ENCODE results near the gene YARS2. TPM values are rescaled to one million over a fixed set of nuclear protein-coding genes. Genes with fewer than 3 reads are reported as not detected.

The YARS2 gene
- total and polyA plus RNA-seq, 2 experiments from 2014 or later = 73.0 to 76.7 TPM

DNA sequence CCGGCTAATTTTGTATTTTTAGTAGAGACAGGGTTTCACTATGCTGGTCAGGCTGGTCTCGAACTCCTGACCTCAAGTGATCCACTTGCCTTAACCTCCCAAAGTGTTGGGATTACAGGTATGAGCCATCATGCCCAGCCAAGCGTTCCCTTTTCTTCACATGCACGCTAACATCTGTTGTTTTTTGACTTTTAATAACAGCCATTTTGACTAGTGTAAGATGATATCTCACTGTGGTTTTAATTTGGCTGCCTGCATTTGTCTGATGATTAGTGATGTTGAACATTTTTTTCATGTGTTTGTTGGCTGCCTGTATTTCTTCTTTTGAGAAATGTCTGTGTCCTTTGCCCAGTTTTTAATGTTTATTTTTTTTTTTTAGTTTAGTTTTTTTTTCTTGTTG, 10.2 kb upstream of the YARS2 start:
- H3K4me1 ChIP-seq (ENCODE audit: insufficient read depth) = no peaks in the 10 kb centered on the region
- no peak for DNase-seq (ENCODE audit: low spot score)
- H3K36me3 ChIP-seq (ENCODE audit: insufficient read depth) = no peaks in the 10 kb centered on the region
- no peaks in the 10 kb centered on the region for H3K27me3 Mint-ChIP-seq (ENCODE audit: insufficient read depth, low read depth, poor library complexity)
- TF ChIP-seq NANOG (IDR thresholded peaks at IDR 0.05; ENCODE audit: borderline replicate concordance) = no peak
- TF ChIP-seq, protein P1, sequence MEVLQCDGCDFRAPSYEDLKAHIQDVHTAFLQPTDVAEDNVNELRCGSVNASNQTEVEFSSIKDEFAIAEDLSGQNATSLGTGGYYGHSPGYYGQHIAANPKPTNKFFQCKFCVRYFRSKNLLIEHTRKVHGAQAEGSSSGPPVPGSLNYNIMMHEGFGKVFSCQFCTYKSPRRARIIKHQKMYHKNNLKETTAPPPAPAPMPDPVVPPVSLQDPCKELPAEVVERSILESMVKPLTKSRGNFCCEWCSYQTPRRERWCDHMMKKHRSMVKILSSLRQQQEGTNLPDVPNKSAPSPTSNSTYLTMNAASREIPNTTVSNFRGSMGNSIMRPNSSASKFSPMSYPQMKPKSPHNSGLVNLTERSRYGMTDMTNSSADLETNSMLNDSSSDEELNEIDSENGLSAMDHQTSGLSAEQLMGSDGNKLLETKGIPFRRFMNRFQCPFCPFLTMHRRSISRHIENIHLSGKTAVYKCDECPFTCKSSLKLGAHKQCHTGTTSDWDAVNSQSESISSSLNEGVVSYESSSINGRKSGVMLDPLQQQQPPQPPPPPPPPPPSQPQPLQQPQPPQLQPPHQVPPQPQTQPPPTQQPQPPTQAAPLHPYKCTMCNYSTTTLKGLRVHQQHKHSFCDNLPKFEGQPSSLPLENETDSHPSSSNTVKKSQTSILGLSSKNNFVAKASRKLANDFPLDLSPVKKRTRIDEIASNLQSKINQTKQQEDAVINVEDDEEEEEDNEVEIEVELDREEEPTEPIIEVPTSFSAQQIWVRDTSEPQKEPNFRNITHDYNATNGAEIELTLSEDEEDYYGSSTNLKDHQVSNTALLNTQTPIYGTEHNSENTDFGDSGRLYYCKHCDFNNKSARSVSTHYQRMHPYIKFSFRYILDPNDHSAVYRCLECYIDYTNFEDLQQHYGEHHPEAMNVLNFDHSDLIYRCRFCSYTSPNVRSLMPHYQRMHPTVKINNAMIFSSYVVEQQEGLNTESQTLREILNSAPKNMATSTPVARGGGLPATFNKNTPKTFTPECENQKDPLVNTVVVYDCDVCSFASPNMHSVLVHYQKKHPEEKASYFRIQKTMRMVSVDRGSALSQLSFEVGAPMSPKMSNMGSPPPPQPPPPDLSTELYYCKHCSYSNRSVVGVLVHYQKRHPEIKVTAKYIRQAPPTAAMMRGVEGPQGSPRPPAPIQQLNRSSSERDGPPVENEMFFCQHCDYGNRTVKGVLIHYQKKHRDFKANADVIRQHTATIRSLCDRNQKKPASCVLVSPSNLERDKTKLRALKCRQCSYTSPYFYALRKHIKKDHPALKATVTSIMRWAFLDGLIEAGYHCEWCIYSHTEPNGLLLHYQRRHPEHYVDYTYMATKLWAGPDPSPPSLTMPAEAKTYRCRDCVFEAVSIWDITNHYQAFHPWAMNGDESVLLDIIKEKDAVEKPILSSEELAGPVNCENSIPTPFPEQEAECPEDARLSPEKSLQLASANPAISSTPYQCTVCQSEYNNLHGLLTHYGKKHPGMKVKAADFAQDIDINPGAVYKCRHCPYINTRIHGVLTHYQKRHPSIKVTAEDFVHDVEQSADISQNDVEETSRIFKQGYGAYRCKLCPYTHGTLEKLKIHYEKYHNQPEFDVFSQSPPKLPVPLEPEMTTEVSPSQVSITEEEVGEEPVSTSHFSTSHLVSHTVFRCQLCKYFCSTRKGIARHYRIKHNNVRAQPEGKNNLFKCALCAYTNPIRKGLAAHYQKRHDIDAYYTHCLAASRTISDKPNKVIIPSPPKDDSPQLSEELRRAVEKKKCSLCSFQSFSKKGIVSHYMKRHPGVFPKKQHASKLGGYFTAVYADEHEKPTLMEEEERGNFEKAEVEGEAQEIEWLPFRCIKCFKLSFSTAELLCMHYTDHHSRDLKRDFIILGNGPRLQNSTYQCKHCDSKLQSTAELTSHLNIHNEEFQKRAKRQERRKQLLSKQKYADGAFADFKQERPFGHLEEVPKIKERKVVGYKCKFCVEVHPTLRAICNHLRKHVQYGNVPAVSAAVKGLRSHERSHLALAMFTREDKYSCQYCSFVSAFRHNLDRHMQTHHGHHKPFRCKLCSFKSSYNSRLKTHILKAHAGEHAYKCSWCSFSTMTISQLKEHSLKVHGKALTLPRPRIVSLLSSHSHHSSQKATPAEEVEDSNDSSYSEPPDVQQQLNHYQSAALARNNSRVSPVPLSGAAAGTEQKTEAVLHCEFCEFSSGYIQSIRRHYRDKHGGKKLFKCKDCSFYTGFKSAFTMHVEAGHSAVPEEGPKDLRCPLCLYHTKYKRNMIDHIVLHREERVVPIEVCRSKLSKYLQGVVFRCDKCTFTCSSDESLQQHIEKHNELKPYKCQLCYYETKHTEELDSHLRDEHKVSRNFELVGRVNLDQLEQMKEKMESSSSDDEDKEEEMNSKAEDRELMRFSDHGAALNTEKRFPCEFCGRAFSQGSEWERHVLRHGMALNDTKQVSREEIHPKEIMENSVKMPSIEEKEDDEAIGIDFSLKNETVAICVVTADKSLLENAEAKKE (CRISPR knock-in tag; IDR thresholded peaks at IDR 0.05) = no peak
- no peak for TF ChIP-seq STAT1 (IDR thresholded peaks at IDR 0.05; ENCODE audit: unreplicated experiment)
- TF ChIP-seq ZNF331 (CRISPR knock-in tag; IDR thresholded peaks at IDR 0.05; ENCODE audit: low read depth) = no peak
- TF ChIP-seq EZH2 (IDR thresholded peaks at IDR 0.05; ENCODE audit: low read depth, unreplicated experiment) = no peak
- no peak for TF ChIP-seq ZNF114 (CRISPR knock-in tag; IDR thresholded peaks at IDR 0.05)
- no peak for TF ChIP-seq EZH2phosphoT487 (IDR thresholded peaks at IDR 0.05; ENCODE audit: unreplicated experiment)
- no peak for TF ChIP-seq POLR2AphosphoS5 (IDR thresholded peaks at IDR 0.05; ENCODE audit: low read depth)
- TF ChIP-seq, protein P2, sequence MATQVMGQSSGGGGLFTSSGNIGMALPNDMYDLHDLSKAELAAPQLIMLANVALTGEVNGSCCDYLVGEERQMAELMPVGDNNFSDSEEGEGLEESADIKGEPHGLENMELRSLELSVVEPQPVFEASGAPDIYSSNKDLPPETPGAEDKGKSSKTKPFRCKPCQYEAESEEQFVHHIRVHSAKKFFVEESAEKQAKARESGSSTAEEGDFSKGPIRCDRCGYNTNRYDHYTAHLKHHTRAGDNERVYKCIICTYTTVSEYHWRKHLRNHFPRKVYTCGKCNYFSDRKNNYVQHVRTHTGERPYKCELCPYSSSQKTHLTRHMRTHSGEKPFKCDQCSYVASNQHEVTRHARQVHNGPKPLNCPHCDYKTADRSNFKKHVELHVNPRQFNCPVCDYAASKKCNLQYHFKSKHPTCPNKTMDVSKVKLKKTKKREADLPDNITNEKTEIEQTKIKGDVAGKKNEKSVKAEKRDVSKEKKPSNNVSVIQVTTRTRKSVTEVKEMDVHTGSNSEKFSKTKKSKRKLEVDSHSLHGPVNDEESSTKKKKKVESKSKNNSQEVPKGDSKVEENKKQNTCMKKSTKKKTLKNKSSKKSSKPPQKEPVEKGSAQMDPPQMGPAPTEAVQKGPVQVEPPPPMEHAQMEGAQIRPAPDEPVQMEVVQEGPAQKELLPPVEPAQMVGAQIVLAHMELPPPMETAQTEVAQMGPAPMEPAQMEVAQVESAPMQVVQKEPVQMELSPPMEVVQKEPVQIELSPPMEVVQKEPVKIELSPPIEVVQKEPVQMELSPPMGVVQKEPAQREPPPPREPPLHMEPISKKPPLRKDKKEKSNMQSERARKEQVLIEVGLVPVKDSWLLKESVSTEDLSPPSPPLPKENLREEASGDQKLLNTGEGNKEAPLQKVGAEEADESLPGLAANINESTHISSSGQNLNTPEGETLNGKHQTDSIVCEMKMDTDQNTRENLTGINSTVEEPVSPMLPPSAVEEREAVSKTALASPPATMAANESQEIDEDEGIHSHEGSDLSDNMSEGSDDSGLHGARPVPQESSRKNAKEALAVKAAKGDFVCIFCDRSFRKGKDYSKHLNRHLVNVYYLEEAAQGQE (IDR thresholded peaks at IDR 0.05; ENCODE audit: unreplicated experiment) = no peak
- TF ChIP-seq, protein P3, sequence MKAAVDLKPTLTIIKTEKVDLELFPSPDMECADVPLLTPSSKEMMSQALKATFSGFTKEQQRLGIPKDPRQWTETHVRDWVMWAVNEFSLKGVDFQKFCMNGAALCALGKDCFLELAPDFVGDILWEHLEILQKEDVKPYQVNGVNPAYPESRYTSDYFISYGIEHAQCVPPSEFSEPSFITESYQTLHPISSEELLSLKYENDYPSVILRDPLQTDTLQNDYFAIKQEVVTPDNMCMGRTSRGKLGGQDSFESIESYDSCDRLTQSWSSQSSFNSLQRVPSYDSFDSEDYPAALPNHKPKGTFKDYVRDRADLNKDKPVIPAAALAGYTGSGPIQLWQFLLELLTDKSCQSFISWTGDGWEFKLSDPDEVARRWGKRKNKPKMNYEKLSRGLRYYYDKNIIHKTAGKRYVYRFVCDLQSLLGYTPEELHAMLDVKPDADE (IDR thresholded peaks at IDR 0.05) = no peak
- no peak for TF ChIP-seq JUNB (IDR thresholded peaks at IDR 0.05; ENCODE audit: unreplicated experiment)
- TF ChIP-seq, protein P4, sequence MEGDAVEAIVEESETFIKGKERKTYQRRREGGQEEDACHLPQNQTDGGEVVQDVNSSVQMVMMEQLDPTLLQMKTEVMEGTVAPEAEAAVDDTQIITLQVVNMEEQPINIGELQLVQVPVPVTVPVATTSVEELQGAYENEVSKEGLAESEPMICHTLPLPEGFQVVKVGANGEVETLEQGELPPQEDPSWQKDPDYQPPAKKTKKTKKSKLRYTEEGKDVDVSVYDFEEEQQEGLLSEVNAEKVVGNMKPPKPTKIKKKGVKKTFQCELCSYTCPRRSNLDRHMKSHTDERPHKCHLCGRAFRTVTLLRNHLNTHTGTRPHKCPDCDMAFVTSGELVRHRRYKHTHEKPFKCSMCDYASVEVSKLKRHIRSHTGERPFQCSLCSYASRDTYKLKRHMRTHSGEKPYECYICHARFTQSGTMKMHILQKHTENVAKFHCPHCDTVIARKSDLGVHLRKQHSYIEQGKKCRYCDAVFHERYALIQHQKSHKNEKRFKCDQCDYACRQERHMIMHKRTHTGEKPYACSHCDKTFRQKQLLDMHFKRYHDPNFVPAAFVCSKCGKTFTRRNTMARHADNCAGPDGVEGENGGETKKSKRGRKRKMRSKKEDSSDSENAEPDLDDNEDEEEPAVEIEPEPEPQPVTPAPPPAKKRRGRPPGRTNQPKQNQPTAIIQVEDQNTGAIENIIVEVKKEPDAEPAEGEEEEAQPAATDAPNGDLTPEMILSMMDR (conservative IDR thresholded peaks at IDR 0.05; ENCODE audit: low read depth in 2 of 2) = no peak
- H2AFZ ChIP-seq = no peak overlapping the region
- H3K9me2 ChIP-seq (ENCODE audit: insufficient read depth) = no peaks in the 10 kb centered on the region
- H3K27me3 ChIP-seq (ENCODE audit: insufficient read depth) = no peaks in the 10 kb centered on the region
- H3K4me3 ChIP-seq = no peak overlapping the region
- no peaks in the 10 kb centered on the region for H3K36me3 Mint-ChIP-seq (ENCODE audit: low read depth)
- H3K4me1 Mint-ChIP-seq = peaks cover 7% of the 10 kb centered on the region
- H3K9me3 Mint-ChIP-seq = no peaks in the 10 kb centered on the region
- H3K4me2 ChIP-seq = no peak overlapping the region
- no peaks in the 10 kb centered on the region for H4K20me1 ChIP-seq (replicated peaks; ENCODE audit: insufficient read depth)
- H3K4me3 Mint-ChIP-seq = no peak overlapping the region
- no peak for ATAC-seq
- no peak overlapping the region for H3K27ac ChIP-seq (ENCODE audit: low read depth)
- H3K79me2 ChIP-seq (replicated peaks; ENCODE audit: insufficient read depth) = no peaks in the 10 kb centered on the region
- H3F3A ChIP-seq (replicated peaks; ENCODE audit: low read depth) = no peaks in the 10 kb centered on the region
- no peak overlapping the region for H3K27ac Mint-ChIP-seq
